HAP-1 (cell line): ENCODE measurements around the gene NTM.

Experiments used
- DNase-seq, 2 experiments: peaks; one replicate each; pipeline ENCODE4 v3.0.0-alpha.2; 2016 to 2020; ENCODE audit warnings: low spot score in 2 of 2
- H3K27me3 ChIP-seq: fragments of 250-450 bp; sonication (Bioruptor Pico); 2 replicates; pipeline ENCODE4 v1.5.1; 2020; ENCODE audit warnings: low read depth, mild to moderate bottlenecking, moderate library complexity
- H3K36me3 ChIP-seq: fragments of 250-450 bp; sonication (Bioruptor Pico); replicated peaks from 2 replicates; pipeline ENCODE4 v1.5.1; 2020; ENCODE audit warnings: mild to moderate bottlenecking
- H3K4me1 ChIP-seq: fragments of 250-450 bp; sonication (Bioruptor Pico); 2 replicates; pipeline ENCODE4 v1.5.1; 2020; ENCODE audit warnings: mild to moderate bottlenecking
- H3K4me3 ChIP-seq: fragments of 250-450 bp; sonication (Bioruptor Pico); 2 replicates; pipeline ENCODE4 v1.5.1; 2020; ENCODE audit warnings: mild to moderate bottlenecking, moderate library complexity
- H3K9me3 ChIP-seq: fragments of 250-450 bp; sonication (Bioruptor Pico); 2 replicates; pipeline ENCODE4 v1.5.1; 2020; ENCODE audit warnings: mild to moderate bottlenecking, moderate library complexity
- in situ Hi-C: fragments of 300-500 bp; cut with MboI; formaldehyde crosslinking; loops from 3 replicates; pipeline ENCODE4 v1.14.3; 2020; ENCODE audit warnings: low sequenced_read_pairs, inconsistent platforms, mixed read lengths

Gene NTM

GRCh38 chr11:131686836-131687235 is 316.4 kb downstream of the NTM start:
- Histone ChIP-seq H3K9me3 (no peaks in the 10 kb centered on the region), H3K27me3 (no peaks in the 10 kb centered on the region), H3K4me1 (no peaks in the 10 kb centered on the region), H3K36me3 (no peaks in the 10 kb centered on the region), H3K4me3 (no peak overlapping the region)
- no peak for DNase-seq
- in situ Hi-C loops = no loop called here

GRCh38 chr11:131687291-131688047 is 317.1 kb downstream of the NTM start:
- no peaks in the 10 kb centered on the region for H3K9me3 ChIP-seq
- H3K36me3 ChIP-seq = no peaks in the 10 kb centered on the region
- in situ Hi-C loops = no loop called here
- DNase-seq = no peak
- H3K4me1 ChIP-seq = no peaks in the 10 kb centered on the region
- no peaks in the 10 kb centered on the region for H3K27me3 ChIP-seq
- no peak overlapping the region for H3K4me3 ChIP-seq

- Histone ChIP-seq H3K4me1 (no peaks in the 10 kb centered on the region), H3K27me3 (no peaks in the 10 kb centered on the region), H3K9me3 (no peaks in the 10 kb centered on the region), H3K4me3 (no peak overlapping the region), H3K36me3 (no peaks in the 10 kb centered on the region)
- DNase-seq = peak; percentile 23 to 63
- in situ Hi-C loops = no loop called here
Measured at GRCh38 chr11:131688048-131688693, 317.8 kb downstream of the NTM start.

- H3K4me1 ChIP-seq = no peaks in the 10 kb centered on the region
- H3K27me3 ChIP-seq = no peaks in the 10 kb centered on the region
- H3K9me3 ChIP-seq = no peaks in the 10 kb centered on the region
- in situ Hi-C loops = no loop called here
- H3K36me3 ChIP-seq = no peaks in the 10 kb centered on the region
- no peak overlapping the region for H3K4me3 ChIP-seq
- no peak for DNase-seq
Measured at GRCh38 chr11:131689049-131689925, 318.9 kb downstream of the NTM start.

GRCh38 chr11:131690362-131690761 is 319.9 kb downstream of the NTM start:
- H3K4me1 ChIP-seq = no peaks in the 10 kb centered on the region
- no peak overlapping the region for H3K4me3 ChIP-seq
- no peaks in the 10 kb centered on the region for H3K27me3 ChIP-seq
- no peaks in the 10 kb centered on the region for H3K9me3 ChIP-seq
- DNase-seq = no peak
- H3K36me3 ChIP-seq = no peaks in the 10 kb centered on the region
- in situ Hi-C loops = no loop called here

- Histone ChIP-seq H3K4me1 (no peaks in the 10 kb centered on the region), H3K36me3 (no peaks in the 10 kb centered on the region), H3K27me3 (no peaks in the 10 kb centered on the region), H3K4me3 (no peak overlapping the region), H3K9me3 (no peaks in the 10 kb centered on the region)
- in situ Hi-C loops = no loop called here
- no peak for DNase-seq
Measured at GRCh38 chr11:131690776-131691175, 320.4 kb downstream of the NTM start.

- H3K9me3 ChIP-seq = no peaks in the 10 kb centered on the region
- H3K4me1 ChIP-seq = no peaks in the 10 kb centered on the region
- DNase-seq = peak; percentile 2 to 54
- no peak overlapping the region for H3K4me3 ChIP-seq
- H3K27me3 ChIP-seq = no peaks in the 10 kb centered on the region
- no peaks in the 10 kb centered on the region for H3K36me3 ChIP-seq
- in situ Hi-C loops = no loop called here
Measured at GRCh38 chr11:131691181-131692041, 321.0 kb downstream of the NTM start.

GRCh38 chr11:131692151-131692550 is 321.7 kb downstream of the NTM start:
- no peak for DNase-seq
- in situ Hi-C loops = no loop called here
- no peak overlapping the region for H3K4me3 ChIP-seq
- H3K36me3 ChIP-seq = no peaks in the 10 kb centered on the region
- H3K4me1 ChIP-seq = no peaks in the 10 kb centered on the region
- H3K27me3 ChIP-seq = no peaks in the 10 kb centered on the region
- no peaks in the 10 kb centered on the region for H3K9me3 ChIP-seq

- DNase-seq = no peak
- Histone ChIP-seq H3K36me3 (no peaks in the 10 kb centered on the region), H3K4me1 (no peaks in the 10 kb centered on the region), H3K9me3 (no peaks in the 10 kb centered on the region), H3K4me3 (no peak overlapping the region), H3K27me3 (no peaks in the 10 kb centered on the region)
- in situ Hi-C loops = no loop called here
Measured at GRCh38 chr11:131692961-131693360, 322.5 kb downstream of the NTM start.

GRCh38 chr11:131693756-131694155 is 323.3 kb downstream of the NTM start:
- Histone ChIP-seq H3K4me3 (no peak overlapping the region), H3K27me3 (no peaks in the 10 kb centered on the region), H3K36me3 (no peaks in the 10 kb centered on the region), H3K9me3 (no peaks in the 10 kb centered on the region), H3K4me1 (no peaks in the 10 kb centered on the region)
- DNase-seq = no peak
- in situ Hi-C loops = no loop called here

GRCh38 chr11:131694526-131695424 is 324.4 kb downstream of the NTM start:
- H3K4me1 ChIP-seq = no peaks in the 10 kb centered on the region
- no peak overlapping the region for H3K4me3 ChIP-seq
- no peaks in the 10 kb centered on the region for H3K27me3 ChIP-seq
- H3K36me3 ChIP-seq = no peaks in the 10 kb centered on the region
- DNase-seq = peak; percentile 47 to 80
- no peaks in the 10 kb centered on the region for H3K9me3 ChIP-seq
- in situ Hi-C loops = no loop called here

GRCh38 chr11:131695889-131696429 is 325.5 kb downstream of the NTM start:
- Histone ChIP-seq H3K27me3 (no peaks in the 10 kb centered on the region), H3K9me3 (no peaks in the 10 kb centered on the region), H3K4me3 (no peak overlapping the region), H3K4me1 (no peaks in the 10 kb centered on the region), H3K36me3 (no peaks in the 10 kb centered on the region)
- no peak for DNase-seq
- in situ Hi-C loops = no loop called here
